IMR-90 (cell line): ENCODE data around the gene TMOD1. TPM values are rescaled to one million over a fixed set of nuclear protein-coding genes. Genes with fewer than 3 reads are reported as not detected.

Source experiments
- ATAC-seq: fragments of 200-7000 bp; cut with Tn5 transposase; 2 replicates; pipeline ENCODE4 v1.9.1; 2020; ENCODE audit warnings: low read depth, mild to moderate bottlenecking, moderate library complexity
- BruUV-seq: library from RNA; stranded (reverse); fragments of 400-500 nt; replicated peaks from 2 replicates; lab custom pipeline; 2021; lab: Mats Ljungman, UMichigan
- CTCF ChIA-PET: fragments of 300-600 bp; formaldehyde crosslinking; extraction: SDS; loops from one replicate; lab custom pipeline; 2021; ENCODE audit warnings: antibody characterized with exemption; lab: Yijun Ruan, JAX
- POLR2A ChIA-PET: fragments of 300-600 bp; sonication (Branson Sonifier 250); formaldehyde crosslinking; loops from one replicate; lab custom pipeline; 2022; ENCODE audit warnings: antibody characterized with exemption; ENCODE audit not compliant: unreplicated experiment; lab: Charles Lee
- DNase-seq: peaks from one replicate; pipeline ENCODE4 v3.0.0; 2013
- H2AFZ ChIP-seq: replicated peaks from 2 replicates; pipeline ENCODE3; 2013; ENCODE audit warnings: low read length, mild to moderate bottlenecking; ENCODE audit not compliant: poor library complexity
- H2AK5ac ChIP-seq: 2 replicates; pipeline ENCODE4 v1.6.1; 2013; ENCODE audit warnings: low read depth, low read length, inconsistent platforms
- H2AK9ac ChIP-seq: replicated peaks from 2 replicates; pipeline ENCODE3; 2013; ENCODE audit warnings: mild to moderate bottlenecking, low read depth, low read length, moderate library complexity; ENCODE audit not compliant: poor library complexity
- H2BK120ac ChIP-seq: 2 replicates; pipeline ENCODE4 v1.6.1; 2013; ENCODE audit warnings: low read depth, low read length, inconsistent platforms
- H2BK15ac ChIP-seq: 3 replicates; pipeline ENCODE4 v1.6.1; 2013; ENCODE audit warnings: low read depth, low read length, inconsistent platforms
- H2BK20ac ChIP-seq: 2 replicates; pipeline ENCODE4 v1.6.1; 2013; ENCODE audit warnings: low read depth, mild to moderate bottlenecking, inconsistent platforms, low read length, moderate library complexity
- H2BK5ac ChIP-seq: 2 replicates; pipeline ENCODE4 v1.6.1; 2013; ENCODE audit warnings: mild to moderate bottlenecking, low read depth, low read length, inconsistent platforms; ENCODE audit not compliant: poor library complexity, severe bottlenecking
- H3K14ac ChIP-seq: replicated peaks from 2 replicates; pipeline ENCODE4 v1.6.1; 2013; ENCODE audit warnings: low read depth, low read length, inconsistent platforms
- H3K18ac ChIP-seq: 2 replicates; pipeline ENCODE4 v1.6.1; 2013; ENCODE audit warnings: low read depth, low read length, control low read depth
- H3K23ac ChIP-seq: 2 replicates; pipeline ENCODE4 v1.6.1; 2013; ENCODE audit warnings: low read depth, low read length, inconsistent platforms
- H3K27ac ChIP-seq: 2 replicates; pipeline ENCODE4 v1.5.1; 2013; ENCODE audit warnings: mild to moderate bottlenecking, control low read depth, low read length; ENCODE audit not compliant: insufficient read depth
- H3K27me3 ChIP-seq: 2 replicates; pipeline ENCODE4 v1.6.1; 2013; ENCODE audit warnings: low read length; ENCODE audit not compliant: control insufficient read depth, insufficient read depth
- H3K36me3 ChIP-seq: 2 replicates; pipeline ENCODE4 v1.6.1; 2013; ENCODE audit warnings: low read length, mixed read lengths; ENCODE audit not compliant: control insufficient read depth, insufficient read depth
- H3K4ac ChIP-seq: 2 replicates; pipeline ENCODE4 v1.6.1; 2013; ENCODE audit warnings: low read depth, low read length, inconsistent platforms
- H3K4me1 ChIP-seq: 2 replicates; pipeline ENCODE4 v1.6.1; 2013; ENCODE audit warnings: low read length, mixed read lengths; ENCODE audit not compliant: control insufficient read depth, insufficient read depth
- H3K4me2 ChIP-seq: 2 replicates; pipeline ENCODE4 v1.6.1; 2013; ENCODE audit warnings: low read depth, mild to moderate bottlenecking, control low read depth, low read length, moderate library complexity
- H3K4me3 ChIP-seq: 2 replicates; pipeline ENCODE4 v1.5.1; 2013; ENCODE audit warnings: low read depth, mild to moderate bottlenecking, control low read depth, low read length, moderate library complexity; ENCODE audit not compliant: insufficient read depth
- H3K56ac ChIP-seq: 2 replicates; pipeline ENCODE4 v1.6.1; 2013; ENCODE audit warnings: low read length, inconsistent platforms; ENCODE audit not compliant: insufficient read depth; ENCODE audit errors: extremely low read depth
- H3K79me1 ChIP-seq, 2 experiments: 2 replicates each; pipeline ENCODE4 v1.6.1; 2013; ENCODE audit warnings: low read length in 2 of 2, inconsistent platforms in 1 of 2, low read depth in 1 of 2
- H3K9ac ChIP-seq: 2 replicates; pipeline ENCODE4 v1.6.1; 2013; ENCODE audit warnings: low read depth, low read length, control low read depth
- H3K9me1 ChIP-seq: 2 replicates; pipeline ENCODE4 v1.6.1; 2013; ENCODE audit warnings: low read length, inconsistent platforms; ENCODE audit not compliant: insufficient read depth
- H3K9me3 ChIP-seq: 2 replicates; pipeline ENCODE4 v1.6.1; 2013; ENCODE audit warnings: low read length; ENCODE audit not compliant: control insufficient read depth, insufficient read depth
- H4K20me1 ChIP-seq: 2 replicates; pipeline ENCODE4 v1.6.1; 2013; ENCODE audit warnings: low read length, inconsistent platforms; ENCODE audit not compliant: insufficient read depth
- H4K5ac ChIP-seq: 2 replicates; pipeline ENCODE4 v1.6.1; 2013; ENCODE audit warnings: mild to moderate bottlenecking, low read depth, low read length, control low read depth
- H4K8ac ChIP-seq, 2 experiments: 2 replicates each; pipeline ENCODE4 v1.6.1; 2013; ENCODE audit warnings: low read depth in 2 of 2, low read length in 2 of 2, control low read depth in 1 of 2, inconsistent platforms in 1 of 2
- H4K91ac ChIP-seq: 2 replicates; pipeline ENCODE4 v1.6.1; 2013; ENCODE audit warnings: low read depth, low read length, inconsistent platforms; ENCODE audit not compliant: insufficient read depth
- CHD1 ChIP-seq: IDR thresholded peaks from 2 replicates; pipeline ENCODE4 v1.6.1; 2012; ENCODE audit warnings: low read depth, low read length, improper control_type of control experiment
- ELK1 ChIP-seq: fragments of 150-350 bp; IDR thresholded peaks from 2 replicates; pipeline ENCODE4 v1.6.1; 2016; ENCODE audit warnings: low read depth, mild to moderate bottlenecking, low read length, moderate library complexity, borderline replicate concordance
- FOS ChIP-seq: fragments of 150-350 bp; IDR thresholded peaks from 2 replicates; pipeline ENCODE4 v1.6.1; 2016; ENCODE audit warnings: low read depth, low read length
- MAZ ChIP-seq: IDR thresholded peaks from 2 replicates; pipeline ENCODE4 v1.6.1; 2012; ENCODE audit warnings: low read depth, mild to moderate bottlenecking, low read length, improper control_type of control experiment, moderate library complexity, borderline replicate concordance
- MXI1 ChIP-seq: IDR thresholded peaks from 2 replicates; pipeline ENCODE4 v1.6.1; 2012; ENCODE audit warnings: low read depth, mild to moderate bottlenecking, low read length, moderate library complexity, borderline replicate concordance
- USF2 ChIP-seq: fragments of 150-350 bp; IDR thresholded peaks from 2 replicates; pipeline ENCODE4 v1.6.1; 2017; ENCODE audit warnings: mild to moderate bottlenecking, antibody characterized with exemption, low read length, low read depth
- WGBS, 2 experiments: methylation state at CpG; one replicate each; pipeline versions ENCODE4 v1.1.5 to v1.1.7; 2013; ENCODE audit warnings: missing lambda C conversion rate in 2 of 2; ENCODE audit not compliant: insufficient read length in 1 of 2; ENCODE audit errors: extremely low coverage in 2 of 2; 5-methylcytosine and 5-hydroxymethylcytosine counted together
- dilution Hi-C: fragments of 300-500 bp; cut with HindIII; formaldehyde crosslinking; loops from one replicate; pipeline ENCODE4 v1.14.3; 2018; ENCODE audit warnings: low sequenced_read_pairs; ENCODE audit not compliant: unreplicated experiment
- in situ Hi-C: fragments of 300-500 bp; cut with MboI; formaldehyde crosslinking; loops from 3 replicates; pipeline ENCODE4 v1.14.3; 2019; ENCODE audit warnings: low sequenced_read_pairs, inconsistent platforms, mixed read lengths
- intact Hi-C: fragments of 100-400 bp; cut with micrococcal nuclease; formaldehyde crosslinking; loops from 2 replicates; pipeline ENCODE4 v1.10.0; 2022
- polyA plus RNA-seq, 3 experiments: library from polyadenylated mRNA; depleted of rRNA; stranded (reverse); fragments of >200 nt; gene quantifications; 2 replicates each; pipeline ENCODE4 v1.2.3, GENCODE V29; 2012; ENCODE audit warnings: low replicate concordance in 1 of 3
- total RNA-seq: library from RNA; depleted of rRNA; stranded (reverse); fragments of >200 nt; gene quantifications from 2 replicates; pipeline ENCODE4 v1.2.3, GENCODE V29; 2012

Gene TMOD1
- total and polyA plus RNA-seq, 2 of the 4 experiments (the other 2 are of a cell fraction): 0.18 to 0.38 TPM

- Histone ChIP-seq H3K4ac (no peak overlapping the region), H3K4me2 (no peak overlapping the region), H4K91ac (no peak overlapping the region), H2AFZ (no peak overlapping the region), H2BK120ac (no peak overlapping the region), H3K4me1 (no peaks in the 10 kb centered on the region; the same call in 1 of the 2 replicates), H2AK9ac (no peak overlapping the region), H3K18ac (no peak overlapping the region), H3K23ac (no peak overlapping the region), H3K79me1 (no peaks in the 10 kb centered on the region), H3K56ac (no peak overlapping the region), H3K14ac (no peak overlapping the region), H3K27me3 (no peaks in the 10 kb centered on the region; the same call in 1 of the 2 replicates), H3K9me3 (no peaks in the 10 kb centered on the region), H3K9ac (no peak overlapping the region), H2BK5ac (no peak overlapping the region), H4K5ac (no peak overlapping the region), H3K9me1 (no peaks in the 10 kb centered on the region), H2BK20ac (no peak overlapping the region), H3K27ac (no peak overlapping the region), H4K20me1 (no peaks in the 10 kb centered on the region), H3K36me3 (peaks cover 2% of the 10 kb centered on the region; the same call in 1 of the 2 replicates), H3K4me3 (no peak overlapping the region), H4K8ac (no peak overlapping the region), H2AK5ac (no peak overlapping the region), H2BK15ac (no peak overlapping the region)
- ChIA-PET CTCF (interaction anchor here (1.2 to 3.7 kb wide), 2 partner anchors 123 to 125 kb away, joined by 4 to 17 read pairs; no protein-coding TSS in a partner anchor), POLR2A (no interaction called here)
- no TSS peak for BruUV-seq
- in situ Hi-C loops: no loop called here
- TF ChIP-seq USF2 (no peak), MXI1 (no peak), ELK1 (no peak), FOS (no peak), CHD1 (no peak), MAZ (no peak)
- peak; percentile 12 for DNase-seq
- intact Hi-C loops: no loop called here
- dilution Hi-C loops: no loop called here
- WGBS, 2 experiments: 88% methylated on average over 3 of the region's 4 CpGs; no CpG with 5 or more reads in 1 of the 2 experiments
- ATAC-seq: peak; percentile 49; the same call in 1 of the 2 replicates
Measured at GRCh38 chr9:97593960-97594359, 92.5 kb downstream of the TMOD1 start.
